ENCODE measurements around the gene FREM2. TPM values are rescaled to one million over a fixed set of nuclear protein-coding genes. Genes with fewer than 3 reads are reported as not detected.

FREM2 gene
- total RNA-seq, 1 experiment from 2014 or later = 0.04 TPM

- DNase-seq = no peak
- H3K9me2 ChIP-seq (replicated peaks; ENCODE audit: low read length) = no peaks in the 10 kb centered on the region
- POLR2A ChIA-PET (ENCODE audit: unreplicated experiment) = no interaction called here
- H3K4me1 ChIP-seq (ENCODE audit: insufficient read depth, low read length) = no peaks in the 10 kb centered on the region
- H3K79me2 ChIP-seq (ENCODE audit: low read length) = no peaks in the 10 kb centered on the region
- H2AFZ ChIP-seq (ENCODE audit: low read length) = no peak overlapping the region
- H3K4me2 ChIP-seq (ENCODE audit: low read length) = no peak overlapping the region
- H3K27me3 ChIP-seq (ENCODE audit: low read length) = peaks cover 17% of the 10 kb centered on the region; the same call in 1 of the 2 replicates
- intact Hi-C loops (cut with micrococcal nuclease) = no loop called here
- H4K20me1 ChIP-seq (ENCODE audit: low read length) = no peaks in the 10 kb centered on the region
- no peaks in the 10 kb centered on the region for H3K36me3 ChIP-seq (ENCODE audit: low read depth, low read length)
- H3K27ac ChIP-seq (ENCODE audit: low read length) = no peak overlapping the region
- no peak overlapping the region for H3K4me3 ChIP-seq (ENCODE audit: low read length)
- H3K9me3 ChIP-seq (ENCODE audit: low read length) = no peaks in the 10 kb centered on the region
- CTCF ChIA-PET = no interaction called here
- H3K9ac ChIP-seq (ENCODE audit: low read length) = no peak overlapping the region
- BruUV-seq (replicated peaks) = no TSS peak
- TF ChIP-seq EZH2 (IDR thresholded peaks at IDR 0.05; ENCODE audit: low read length, unreplicated experiment) (no peak), CTCF (conservative IDR thresholded peaks at IDR 0.05; ENCODE audit: low read depth, low read length) (no peak), EZH2phosphoT487 (IDR thresholded peaks at IDR 0.05; ENCODE audit: borderline replicate concordance, low read length) (no peak)
- no peaks in the 10 kb centered on the region for H3F3A ChIP-seq (ENCODE audit: low read length, unreplicated experiment)
- no peak for ATAC-seq
Measured at GRCh38 chr13:38661010-38661675, 25.7 kb upstream of the FREM2 start.

- H3K9me3 ChIP-seq (ENCODE audit: low read length) = no peaks in the 10 kb centered on the region
- no peak overlapping the region for H3K27ac ChIP-seq (ENCODE audit: low read length)
- no TSS peak for BruUV-seq (replicated peaks)
- DNase-seq (no peak), ATAC-seq (no peak)
- H2AFZ ChIP-seq (ENCODE audit: low read length) = no peak overlapping the region
- intact Hi-C loops (cut with micrococcal nuclease) = no loop called here
- CTCF ChIA-PET = no interaction called here
- POLR2A ChIA-PET (ENCODE audit: unreplicated experiment) = no interaction called here
- H4K20me1 ChIP-seq (ENCODE audit: low read length) = no peaks in the 10 kb centered on the region
- H3K79me2 ChIP-seq (ENCODE audit: low read length) = no peaks in the 10 kb centered on the region
- no peak overlapping the region for H3K4me2 ChIP-seq (ENCODE audit: low read length)
- no peak for TF ChIP-seq CTCF (conservative IDR thresholded peaks at IDR 0.05; ENCODE audit: low read depth, low read length)
- no peak for TF ChIP-seq EZH2phosphoT487 (IDR thresholded peaks at IDR 0.05; ENCODE audit: borderline replicate concordance, low read length)
- TF ChIP-seq EZH2 (IDR thresholded peaks at IDR 0.05; ENCODE audit: low read length, unreplicated experiment) = no peak
- H3K27me3 ChIP-seq (ENCODE audit: low read length) = peaks cover 17% of the 10 kb centered on the region; the same call in 1 of the 2 replicates
- no peaks in the 10 kb centered on the region for H3K9me2 ChIP-seq (replicated peaks; ENCODE audit: low read length)
- no peak overlapping the region for H3K4me3 ChIP-seq (ENCODE audit: low read length)
- H3K4me1 ChIP-seq (ENCODE audit: insufficient read depth, low read length) = no peaks in the 10 kb centered on the region
- no peaks in the 10 kb centered on the region for H3K36me3 ChIP-seq (ENCODE audit: low read depth, low read length)
- no peaks in the 10 kb centered on the region for H3F3A ChIP-seq (ENCODE audit: low read length, unreplicated experiment)
- H3K9ac ChIP-seq (ENCODE audit: low read length) = no peak overlapping the region
Measured at GRCh38 chr13:38662362-38662761, 24.5 kb upstream of the FREM2 start.

GRCh38 chr13:38664906-38665305 lies 22.0 kb upstream of the FREM2 start:
- ChIA-PET CTCF (no interaction called here), POLR2A (ENCODE audit: unreplicated experiment) (no interaction called here)
- H3K9ac ChIP-seq (ENCODE audit: low read length) = no peak overlapping the region
- DNase-seq = no peak
- H3K4me1 ChIP-seq (ENCODE audit: insufficient read depth, low read length) = no peaks in the 10 kb centered on the region
- intact Hi-C loops (cut with micrococcal nuclease) = no loop called here
- no peaks in the 10 kb centered on the region for H3K9me3 ChIP-seq (ENCODE audit: low read length)
- no peak overlapping the region for H3K27ac ChIP-seq (ENCODE audit: low read length)
- no peaks in the 10 kb centered on the region for H3K9me2 ChIP-seq (replicated peaks; ENCODE audit: low read length)
- H3K27me3 ChIP-seq (ENCODE audit: low read length) = peaks cover 13% of the 10 kb centered on the region
- no TSS peak for BruUV-seq (replicated peaks)
- H3K4me3 ChIP-seq (ENCODE audit: low read length) = no peak overlapping the region
- H3K79me2 ChIP-seq (ENCODE audit: low read length) = no peaks in the 10 kb centered on the region
- no peak overlapping the region for H2AFZ ChIP-seq (ENCODE audit: low read length)
- ATAC-seq = no peak
- no peaks in the 10 kb centered on the region for H3F3A ChIP-seq (ENCODE audit: low read length, unreplicated experiment)
- H3K4me2 ChIP-seq (ENCODE audit: low read length) = no peak overlapping the region
- TF ChIP-seq CTCF (conservative IDR thresholded peaks at IDR 0.05; ENCODE audit: low read depth, low read length) (no peak), EZH2 (IDR thresholded peaks at IDR 0.05; ENCODE audit: low read length, unreplicated experiment) (no peak), EZH2phosphoT487 (IDR thresholded peaks at IDR 0.05; ENCODE audit: borderline replicate concordance, low read length) (no peak)
- no peaks in the 10 kb centered on the region for H3K36me3 ChIP-seq (ENCODE audit: low read depth, low read length)
- H4K20me1 ChIP-seq (ENCODE audit: low read length) = no peaks in the 10 kb centered on the region

Measured in PC-3 (cell line).